Stimulated activated CD4-positive, alpha-beta T cell treated with anti-CD3 and anti-CD28 coated beads, Interleukin-2, amount 100 ng/mL, for 4 hours (primary cell): ENCODE measurements around the gene HIF3A.
A peak's percentile ranks its signal among the peaks of the same experiment; 100 is the strongest.

ENCODE experiments used
- DNase-seq: peaks from one replicate; pipeline ENCODE4 v3.0.0-alpha.2; 2020; ENCODE audit warnings: low read depth

HIF3A gene

GRCh38 chr19:46330319-46330918 is 33.6 kb downstream of the HIF3A start:
- DNase-seq = no peak

DNA sequence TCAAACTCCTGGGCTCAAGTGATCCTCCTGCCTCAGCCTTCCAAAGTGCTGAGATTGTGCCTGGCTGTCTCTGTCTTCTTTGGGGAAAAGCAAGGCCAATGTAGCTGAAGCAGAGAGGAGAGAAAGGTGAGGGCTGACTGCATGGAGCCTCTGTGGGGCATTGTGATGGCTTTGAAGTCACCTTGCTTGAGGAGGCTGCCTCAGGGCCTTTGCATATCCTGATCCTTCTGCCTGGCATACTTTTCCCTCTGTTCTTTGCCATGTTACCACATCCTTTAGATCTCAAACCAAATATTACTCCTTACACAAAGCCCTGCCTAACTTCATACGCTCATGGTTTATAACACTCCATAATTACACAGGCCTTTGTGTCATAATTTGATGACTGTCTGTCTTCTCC is 40.6 kb downstream of the HIF3A start:
- DNase-seq = no peak

GRCh38 chr19:46339446-46339845 is 42.6 kb downstream of the HIF3A start:
- no peak for DNase-seq

DNA sequence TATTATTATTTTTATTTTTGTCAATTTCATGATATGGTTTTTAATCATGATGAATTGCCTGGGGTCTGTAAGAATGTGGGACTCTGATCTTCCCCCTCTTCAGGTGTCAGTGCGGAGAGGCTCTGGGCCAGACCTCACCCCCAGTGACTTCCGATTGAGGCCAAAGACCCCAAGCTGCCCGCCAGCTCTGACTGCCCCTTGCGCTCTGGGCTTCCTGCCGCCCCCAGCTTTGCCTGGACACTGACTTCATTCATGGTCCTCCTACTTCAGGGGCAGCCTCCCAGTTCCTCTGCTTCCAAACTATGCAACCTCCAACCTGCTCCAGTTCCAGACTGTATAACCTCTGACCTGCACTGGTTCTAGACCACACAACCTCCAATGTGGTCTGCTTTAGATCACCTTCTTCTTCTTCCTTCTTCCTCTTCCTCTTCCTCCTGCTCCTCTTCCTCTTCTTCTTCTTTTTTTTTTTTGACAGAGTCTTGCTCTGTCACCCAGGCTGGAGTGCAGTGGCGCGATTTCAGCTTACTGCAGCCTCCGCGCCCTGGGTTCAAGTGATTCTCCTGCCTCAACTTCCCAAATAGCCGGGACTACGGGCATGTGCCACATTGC is 43.3 kb downstream of the HIF3A start:
- no peak for DNase-seq

DNA sequence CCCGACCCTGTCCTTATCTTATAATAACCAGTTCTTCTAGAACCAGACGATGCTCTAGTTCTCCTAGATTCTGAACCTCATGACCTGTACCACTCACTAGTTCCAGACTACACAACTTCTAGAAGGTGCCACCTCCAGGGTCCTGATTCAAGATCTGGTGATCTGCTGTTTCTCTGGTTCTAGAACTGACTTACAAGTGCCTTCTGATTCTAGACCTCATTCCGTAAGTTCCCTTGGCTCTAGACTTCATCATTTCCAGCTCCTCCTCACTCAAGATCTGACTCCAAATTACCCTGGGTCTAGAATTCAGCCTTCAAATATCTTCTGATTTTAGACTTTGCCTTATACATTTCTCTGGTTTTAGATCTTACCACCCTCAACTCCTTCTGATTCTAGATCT is 45.1 kb downstream of the HIF3A start:
- no peak for DNase-seq

- DNase-seq = no peak
Observed at GRCh38 chr19:46344363-46344762, 47.5 kb downstream of the HIF3A start.

DNA sequence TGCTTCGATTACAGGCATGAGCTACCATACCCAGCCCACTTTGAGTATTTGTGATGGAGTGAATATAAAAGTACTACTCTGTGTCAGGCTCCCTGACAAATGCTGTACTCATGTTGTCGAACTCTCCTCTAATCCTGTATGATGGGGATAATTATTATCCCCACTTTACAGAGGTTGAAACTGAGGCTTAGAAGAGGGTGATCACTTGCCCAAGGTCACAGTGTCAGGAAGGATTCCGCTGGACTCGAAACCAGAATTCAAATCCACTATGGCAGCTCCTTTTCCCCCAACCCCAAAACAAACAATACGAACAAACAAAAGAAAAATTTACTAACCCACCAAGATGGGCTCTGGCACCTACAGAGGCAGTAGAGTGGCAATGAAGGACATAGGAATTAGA is 48.3 kb downstream of the HIF3A start:
- DNase-seq = no peak

GRCh38 chr19:46346821-46347571 is 50.2 kb downstream of the HIF3A start, which contains the start of gene PPP5C:
Gene PPP5C, plus strand, starts transcription at chr19:46347087. Its CDS starts 10 bp downstream, at chr19:46347097.
- DNase-seq = peak; percentile 81

GRCh38 chr19:46347572-46347883 is 50.7 kb downstream of the HIF3A start:
- no peak for DNase-seq

DNA sequence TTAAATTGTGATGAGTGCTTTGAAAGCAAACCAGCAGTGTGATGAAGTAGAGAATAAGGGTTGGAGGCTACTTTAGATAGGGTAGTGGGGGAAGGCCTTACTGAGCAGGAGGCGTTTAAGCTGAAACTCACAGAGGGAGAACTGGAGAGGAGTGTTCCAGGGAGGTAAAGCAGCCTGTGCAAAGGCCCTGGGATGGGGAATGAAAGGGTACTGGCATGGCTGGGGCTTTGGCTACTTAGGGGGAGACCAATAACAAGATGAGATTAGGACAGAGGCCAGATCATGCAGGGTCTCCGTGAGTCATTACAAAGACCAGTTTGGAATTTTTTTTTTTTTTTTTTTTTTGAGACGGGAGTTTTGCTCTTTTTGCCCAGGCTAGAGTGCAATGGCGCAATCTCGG is 51.1 kb downstream of the HIF3A start:
- DNase-seq = no peak

- DNase-seq = no peak
Observed at GRCh38 chr19:46349311-46349993, 52.6 kb downstream of the HIF3A start.

DNA sequence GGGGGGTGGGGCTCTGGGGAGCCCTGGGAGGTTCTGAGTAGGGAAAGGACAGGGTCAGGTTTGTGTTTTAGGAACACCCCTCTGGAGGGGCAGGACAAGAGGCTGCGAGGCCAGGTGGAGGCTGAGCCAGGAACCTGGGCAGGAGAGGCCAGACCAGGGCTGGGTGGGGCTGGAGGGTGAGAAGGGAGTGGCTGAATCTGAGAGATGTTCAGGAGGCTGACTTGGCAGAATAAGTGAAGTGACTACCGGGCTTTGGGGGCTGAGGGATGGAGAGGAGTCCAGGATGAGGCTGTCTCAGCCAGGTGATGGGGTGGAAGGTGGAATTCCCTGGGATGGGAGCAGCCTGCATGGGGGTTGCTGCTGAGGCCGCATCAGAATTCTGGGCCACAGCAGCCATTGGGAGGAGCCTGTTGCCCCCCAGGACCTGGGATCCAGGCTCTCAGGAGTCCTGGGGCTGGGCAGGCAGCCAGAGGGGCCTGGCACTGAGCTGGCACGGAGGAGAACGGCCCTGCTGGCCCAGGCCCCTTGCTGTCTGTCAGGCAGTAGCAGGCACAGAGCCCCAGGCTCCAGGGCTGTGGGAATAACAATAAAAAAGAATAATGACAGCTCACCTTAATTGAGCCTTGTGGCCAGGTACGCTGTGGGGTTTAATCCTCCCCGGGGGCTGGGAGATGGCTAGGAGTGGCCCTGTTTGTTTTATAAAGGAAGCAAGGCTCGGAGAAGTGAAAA is 53.4 kb downstream of the HIF3A start:
- no peak for DNase-seq

GRCh38 chr19:46350758-46351159 is 53.9 kb downstream of the HIF3A start:
- no peak for DNase-seq

DNA sequence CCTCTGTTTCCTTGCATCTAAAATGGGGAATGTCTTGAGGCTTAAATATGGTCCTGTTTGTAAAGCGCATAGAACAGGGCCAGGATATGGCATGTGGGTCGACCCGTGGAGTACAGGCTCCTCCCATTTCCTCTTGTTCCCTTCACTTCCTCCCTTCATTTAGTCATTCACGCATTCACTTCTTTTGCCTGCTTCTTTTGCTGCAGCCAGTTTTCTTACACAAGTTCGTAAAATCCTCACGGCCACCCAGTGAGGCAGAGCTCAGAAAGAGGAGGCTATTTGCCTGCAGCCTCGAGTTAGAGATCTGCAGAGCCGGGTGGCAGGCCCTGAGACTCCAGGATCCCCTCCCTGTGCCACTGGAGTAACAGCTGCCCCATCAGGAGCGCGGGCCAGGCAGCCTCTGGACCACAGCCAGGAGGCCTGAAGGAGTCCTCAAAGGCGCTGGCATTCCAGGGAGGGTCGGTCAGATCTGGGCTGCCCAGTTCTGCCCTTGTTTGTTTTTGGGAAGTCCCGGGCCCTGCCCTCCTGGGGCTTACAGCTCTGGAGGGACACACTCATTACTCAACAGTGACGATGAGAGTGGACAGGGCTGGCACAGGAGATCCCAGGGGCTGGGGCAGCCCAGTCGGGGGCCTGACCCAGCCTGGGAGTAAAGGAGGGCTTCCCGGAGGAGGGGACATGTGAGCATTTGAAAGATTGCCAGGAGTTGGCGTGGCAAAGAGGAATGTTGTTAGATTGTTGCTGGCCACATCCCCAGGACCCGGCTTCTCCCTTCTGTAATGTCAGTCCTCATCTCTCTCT is 54.6 kb downstream of the HIF3A start:
- DNase-seq = no peak

GRCh38 chr19:46353730-46354528 is 57.1 kb downstream of the HIF3A start:
- DNase-seq = no peak

- DNase-seq = no peak
Observed at GRCh38 chr19:46355234-46356148, 58.6 kb downstream of the HIF3A start.

- no peak for DNase-seq
Observed at GRCh38 chr19:46356149-46357055, 59.6 kb downstream of the HIF3A start.

GRCh38 chr19:46357846-46358583 is 61.2 kb downstream of the HIF3A start:
- no peak for DNase-seq
